ENCODE measurements around the gene PDF. TPM values are rescaled to one million over a fixed set of nuclear protein-coding genes. Genes with fewer than 3 reads are reported as not detected.

The PDF gene
- total RNA-seq, 2 donors from 2014 or later: 8.4 to 20.6 TPM

- Mint-ChIP-seq H3K4me1 (peaks cover 27% of the 10 kb centered on the region), H3K27ac (peak overlapping the region; percentile 66)
- ATAC-seq (replicated peaks): no peak
These were observed 4.1 kb downstream of the PDF start for GRCh38 chr16:69326172-69326873.

GRCh38 chr16:69325784-69326171 lies 4.6 kb downstream of the PDF start:
- H3K27ac Mint-ChIP-seq: peak overlapping the region; percentile 66

More at GRCh38 chr16:69326172-69326873, 4.1 kb downstream of the PDF start:
- no peaks in the 10 kb centered on the region for H3K27me3 Mint-ChIP-seq
- no peaks in the 10 kb centered on the region for H3K9me3 Mint-ChIP-seq
- H3K4me3 Mint-ChIP-seq: peak overlapping the region; percentile 58
- H3K36me3 Mint-ChIP-seq (ENCODE audit: low read depth): peaks cover 89% of the 10 kb centered on the region

GRCh38 chr16:69324585-69325253 lies 5.7 kb downstream of the PDF start:
- no peak for ATAC-seq (replicated peaks)
- peaks cover 27% of the 10 kb centered on the region for H3K4me1 Mint-ChIP-seq
- H3K27me3 Mint-ChIP-seq: no peaks in the 10 kb centered on the region
- H3K27ac Mint-ChIP-seq: no peak overlapping the region
- no peaks in the 10 kb centered on the region for H3K9me3 Mint-ChIP-seq
- H3K36me3 Mint-ChIP-seq (ENCODE audit: low read depth): peaks cover 94% of the 10 kb centered on the region
- H3K4me3 Mint-ChIP-seq: no peak overlapping the region

More at GRCh38 chr16:69325784-69326171, 4.6 kb downstream of the PDF start:
- Mint-ChIP-seq H3K9me3 (no peaks in the 10 kb centered on the region), H3K36me3 (ENCODE audit: low read depth) (peaks cover 92% of the 10 kb centered on the region), H3K4me1 (peaks cover 27% of the 10 kb centered on the region), H3K27me3 (no peaks in the 10 kb centered on the region), H3K4me3 (peak overlapping the region; percentile 58)
- no peak for ATAC-seq (replicated peaks)

GRCh38 chr16:69324013-69324531 lies 6.3 kb downstream of the PDF start:
- H3K36me3 Mint-ChIP-seq (ENCODE audit: low read depth): peaks cover 94% of the 10 kb centered on the region
- H3K9me3 Mint-ChIP-seq: no peaks in the 10 kb centered on the region
- no peaks in the 10 kb centered on the region for H3K27me3 Mint-ChIP-seq
- no peak for ATAC-seq (replicated peaks)
- H3K27ac Mint-ChIP-seq: no peak overlapping the region
- no peak overlapping the region for H3K4me3 Mint-ChIP-seq
- H3K4me1 Mint-ChIP-seq: peaks cover 24% of the 10 kb centered on the region

- Mint-ChIP-seq H3K27me3 (no peaks in the 10 kb centered on the region), H3K9me3 (no peaks in the 10 kb centered on the region), H3K4me3 (no peak overlapping the region), H3K36me3 (ENCODE audit: low read depth) (peaks cover 94% of the 10 kb centered on the region), H3K4me1 (peaks cover 17% of the 10 kb centered on the region), H3K27ac (no peak overlapping the region)
- ATAC-seq (replicated peaks): no peak
These were observed 7.0 kb downstream of the PDF start for GRCh38 chr16:69323415-69323814.

- no peak for ATAC-seq (replicated peaks)
- Mint-ChIP-seq H3K4me1 (peaks cover 14% of the 10 kb centered on the region), H3K9me3 (no peaks in the 10 kb centered on the region), H3K27ac (peak overlapping the region; percentile 44), H3K4me3 (no peak overlapping the region), H3K27me3 (no peaks in the 10 kb centered on the region), H3K36me3 (ENCODE audit: low read depth) (peaks cover 92% of the 10 kb centered on the region)
These were observed 8.0 kb downstream of the PDF start for GRCh38 chr16:69322343-69322742.

- ATAC-seq (replicated peaks): no peak
- Mint-ChIP-seq H3K36me3 (ENCODE audit: low read depth) (peaks cover 92% of the 10 kb centered on the region), H3K4me1 (peaks cover 6% of the 10 kb centered on the region), H3K9me3 (no peaks in the 10 kb centered on the region), H3K4me3 (no peak overlapping the region), H3K27ac (peak overlapping the region; percentile 44), H3K27me3 (no peaks in the 10 kb centered on the region)
These were observed 9.3 kb downstream of the PDF start for GRCh38 chr16:69321080-69321479.

GRCh38 chr16:69320740-69321073 lies 9.7 kb downstream of the PDF start:
- H3K4me3 Mint-ChIP-seq: no peak overlapping the region
- H3K36me3 Mint-ChIP-seq (ENCODE audit: low read depth): peaks cover 92% of the 10 kb centered on the region
- H3K27ac Mint-ChIP-seq: no peak overlapping the region

GRCh38 chr16:69319826-69320739 lies 10.3 kb downstream of the PDF start:
- no peak for ATAC-seq (replicated peaks)

More at GRCh38 chr16:69320740-69321073, 9.7 kb downstream of the PDF start:
- Mint-ChIP-seq H3K4me1 (peaks cover 4% of the 10 kb centered on the region), H3K27me3 (no peaks in the 10 kb centered on the region), H3K9me3 (no peaks in the 10 kb centered on the region)
- no peak for ATAC-seq (replicated peaks)

GRCh38 chr16:69319381-69319780 lies 11.0 kb downstream of the PDF start:
- Mint-ChIP-seq H3K27me3 (no peaks in the 10 kb centered on the region), H3K27ac (peak overlapping the region; percentile 28)

More at GRCh38 chr16:69319826-69320739, 10.3 kb downstream of the PDF start:
- Mint-ChIP-seq H3K9me3 (no peaks in the 10 kb centered on the region), H3K36me3 (ENCODE audit: low read depth) (peaks cover 91% of the 10 kb centered on the region), H3K4me1 (peaks cover 4% of the 10 kb centered on the region), H3K27ac (peak overlapping the region; percentile 28), H3K4me3 (no peak overlapping the region), H3K27me3 (no peaks in the 10 kb centered on the region)

GRCh38 chr16:69318911-69319289 lies 11.5 kb downstream of the PDF start:
- Mint-ChIP-seq H3K36me3 (ENCODE audit: low read depth) (peaks cover 88% of the 10 kb centered on the region), H3K9me3 (no peaks in the 10 kb centered on the region), H3K27me3 (no peaks in the 10 kb centered on the region), H3K4me1 (peaks cover 4% of the 10 kb centered on the region), H3K27ac (peak overlapping the region; percentile 28), H3K4me3 (no peak overlapping the region)
- ATAC-seq (replicated peaks): no peak

More at GRCh38 chr16:69319381-69319780, 11.0 kb downstream of the PDF start:
- ATAC-seq (replicated peaks): no peak
- no peak overlapping the region for H3K4me3 Mint-ChIP-seq
- H3K36me3 Mint-ChIP-seq (ENCODE audit: low read depth): peaks cover 88% of the 10 kb centered on the region
- peaks cover 4% of the 10 kb centered on the region for H3K4me1 Mint-ChIP-seq
- no peaks in the 10 kb centered on the region for H3K9me3 Mint-ChIP-seq

GRCh38 chr16:69318177-69318910 lies 12.0 kb downstream of the PDF start:
- ATAC-seq (replicated peaks): no peak
- peaks cover 88% of the 10 kb centered on the region for H3K36me3 Mint-ChIP-seq (ENCODE audit: low read depth)
- no peak overlapping the region for H3K4me3 Mint-ChIP-seq

GRCh38 chr16:69316595-69317034 lies 13.8 kb downstream of the PDF start:
- H3K4me3 Mint-ChIP-seq: no peak overlapping the region
- H3K27me3 Mint-ChIP-seq: no peaks in the 10 kb centered on the region
- H3K36me3 Mint-ChIP-seq (ENCODE audit: low read depth): peaks cover 81% of the 10 kb centered on the region
- no peak overlapping the region for H3K27ac Mint-ChIP-seq
- ATAC-seq (replicated peaks): no peak
- peaks cover 12% of the 10 kb centered on the region for H3K4me1 Mint-ChIP-seq
- H3K9me3 Mint-ChIP-seq: no peaks in the 10 kb centered on the region

More at GRCh38 chr16:69318177-69318910, 12.0 kb downstream of the PDF start:
- Mint-ChIP-seq H3K27me3 (no peaks in the 10 kb centered on the region), H3K9me3 (no peaks in the 10 kb centered on the region), H3K27ac (no peak overlapping the region), H3K4me1 (peaks cover 6% of the 10 kb centered on the region)

All from activated T-helper 17 cell treated with anti-CD3 and anti-CD28 coated beads, Interleukin-2, amount 50 U/mL, for 72 hours (primary cell).